GM12801 (cell line): ENCODE measurements around the gene CERS5.

ENCODE experiments used
- CTCF ChIP-seq: IDR thresholded peaks from one replicate; pipeline ENCODE4 v1.5.1; 2011; ENCODE audit warnings: control low read depth; ENCODE audit not compliant: insufficient read length; ENCODE audit errors: extremely low read depth

CERS5 gene, protein sequence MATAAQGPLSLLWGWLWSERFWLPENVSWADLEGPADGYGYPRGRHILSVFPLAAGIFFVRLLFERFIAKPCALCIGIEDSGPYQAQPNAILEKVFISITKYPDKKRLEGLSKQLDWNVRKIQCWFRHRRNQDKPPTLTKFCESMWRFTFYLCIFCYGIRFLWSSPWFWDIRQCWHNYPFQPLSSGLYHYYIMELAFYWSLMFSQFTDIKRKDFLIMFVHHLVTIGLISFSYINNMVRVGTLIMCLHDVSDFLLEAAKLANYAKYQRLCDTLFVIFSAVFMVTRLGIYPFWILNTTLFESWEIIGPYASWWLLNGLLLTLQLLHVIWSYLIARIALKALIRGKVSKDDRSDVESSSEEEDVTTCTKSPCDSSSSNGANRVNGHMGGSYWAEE

GRCh38 chr12:50167049-50167828 is at the start of gene CERS5:
CERS5 (minus strand) TSS chr12:50167369; CDS start chr12:50167297, 72 bp downstream.
- TF ChIP-seq CTCF = no peak

DNA sequence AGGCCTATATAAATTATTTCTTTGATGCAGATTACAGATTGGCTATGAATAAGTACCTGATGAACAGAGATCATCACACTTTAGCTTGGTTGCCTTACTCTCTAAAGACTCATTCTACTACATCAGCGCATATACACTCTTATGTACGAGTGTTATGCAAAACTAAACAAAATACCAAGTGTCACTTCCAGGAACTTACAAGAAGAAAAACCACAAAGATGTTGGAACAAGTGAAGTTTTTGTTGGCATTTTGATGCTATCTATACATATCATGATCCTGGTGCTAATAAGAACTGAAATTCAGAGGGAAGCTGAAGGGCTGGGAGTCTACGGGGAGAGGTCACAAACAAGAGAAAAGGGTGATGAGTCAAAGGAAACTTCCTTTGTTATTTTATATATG is 47.9 kb upstream of the CERS5 start:
- no peak for TF ChIP-seq CTCF

GRCh38 chr12:50214018-50214417 is 46.8 kb upstream of the CERS5 start:
- TF ChIP-seq CTCF = no peak

DNA sequence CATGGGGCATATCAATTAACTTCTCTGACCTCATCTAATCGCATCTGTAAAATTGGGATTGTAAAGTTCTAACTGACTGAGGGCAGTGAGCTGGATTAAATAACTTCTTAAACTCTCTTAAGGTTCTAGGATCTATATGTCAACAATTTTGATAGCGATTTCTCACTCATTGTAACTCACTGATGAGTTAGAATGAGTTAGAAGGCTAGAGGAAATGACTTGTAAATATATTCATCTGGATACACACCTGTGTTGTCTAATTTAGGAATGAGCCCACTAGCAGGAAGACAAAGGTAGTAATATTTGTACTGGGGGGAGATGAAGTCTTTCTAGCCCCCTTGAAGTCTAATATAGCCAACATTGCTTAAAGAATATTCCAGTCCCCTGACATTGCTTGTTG is 46.3 kb upstream of the CERS5 start:
- no peak for TF ChIP-seq CTCF

- TF ChIP-seq CTCF = no peak
Observed at GRCh38 chr12:50212071-50212467, 44.9 kb upstream of the CERS5 start.

DNA sequence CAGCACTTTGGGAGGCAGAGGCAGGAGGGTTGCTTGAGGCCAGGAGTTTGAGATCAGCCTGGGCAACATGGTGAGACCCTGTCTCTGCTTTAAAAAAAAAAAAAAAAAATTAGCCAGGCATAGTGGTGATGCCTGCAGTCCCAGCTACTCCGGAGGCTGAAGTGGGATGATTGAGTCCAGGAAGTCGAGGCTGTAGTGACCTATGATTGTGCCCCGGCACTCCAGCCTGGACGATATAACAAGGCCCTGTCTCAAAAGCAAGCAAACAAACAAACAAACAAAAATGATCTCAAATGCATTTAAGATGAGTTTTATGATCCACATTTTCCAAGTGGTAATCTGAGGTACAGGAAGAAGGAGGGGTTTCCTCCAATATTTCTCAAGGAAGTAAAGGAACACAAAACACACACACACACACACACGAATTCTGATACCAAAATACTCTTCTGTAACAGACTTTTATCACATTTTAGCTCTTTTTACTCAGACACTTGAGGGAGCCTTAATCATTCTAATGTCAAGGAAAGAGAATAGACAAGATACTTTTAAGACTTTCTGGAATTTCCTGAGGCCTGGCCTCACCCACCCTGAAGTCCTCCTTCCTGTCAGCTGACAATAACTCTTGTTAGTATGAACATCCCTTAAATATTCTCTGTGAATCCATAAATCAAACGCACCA is 44.4 kb upstream of the CERS5 start:
- TF ChIP-seq CTCF = no peak

DNA sequence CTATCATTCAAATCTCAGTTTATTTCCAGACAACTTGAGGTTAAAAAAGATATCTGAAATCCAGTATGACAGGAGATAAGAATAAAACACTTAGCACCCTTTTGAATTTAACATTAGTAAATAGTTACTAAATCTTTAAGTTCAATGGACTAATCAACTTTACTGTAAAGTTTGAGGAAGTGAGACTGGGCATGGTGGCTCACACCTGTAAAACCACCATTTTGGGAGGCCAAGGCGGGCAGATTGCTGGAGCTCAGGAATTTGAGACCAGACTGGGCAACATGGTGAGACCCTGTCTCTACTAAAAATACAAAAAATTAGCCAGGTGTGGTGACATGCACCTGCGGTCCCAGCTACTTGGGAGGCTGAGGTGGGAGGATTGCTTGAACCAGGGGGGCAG is 40.3 kb upstream of the CERS5 start:
- no peak for TF ChIP-seq CTCF
